GM18499 (cell line): Measurements from ENCODE around the gene CUL1.
"Not testable (repeated sequence)": the region's sequence is repeated elsewhere in the genome, so short reads cannot be mapped to it uniquely, and the experiment has no call there.

Experiments
- ATAC-seq: cut with Tn5 transposase; IDR thresholded peaks from one replicate; pipeline ENCODE4 v1.9.1; 2021; ENCODE audit warnings: moderate number of reproducible peaks; ENCODE audit not compliant: insufficient read depth, unreplicated experiment

The CUL1 gene

GRCh38 chr7:148696787-148697186 is 1.9 kb upstream of the CUL1 start:
- ATAC-seq: no peak

DNA sequence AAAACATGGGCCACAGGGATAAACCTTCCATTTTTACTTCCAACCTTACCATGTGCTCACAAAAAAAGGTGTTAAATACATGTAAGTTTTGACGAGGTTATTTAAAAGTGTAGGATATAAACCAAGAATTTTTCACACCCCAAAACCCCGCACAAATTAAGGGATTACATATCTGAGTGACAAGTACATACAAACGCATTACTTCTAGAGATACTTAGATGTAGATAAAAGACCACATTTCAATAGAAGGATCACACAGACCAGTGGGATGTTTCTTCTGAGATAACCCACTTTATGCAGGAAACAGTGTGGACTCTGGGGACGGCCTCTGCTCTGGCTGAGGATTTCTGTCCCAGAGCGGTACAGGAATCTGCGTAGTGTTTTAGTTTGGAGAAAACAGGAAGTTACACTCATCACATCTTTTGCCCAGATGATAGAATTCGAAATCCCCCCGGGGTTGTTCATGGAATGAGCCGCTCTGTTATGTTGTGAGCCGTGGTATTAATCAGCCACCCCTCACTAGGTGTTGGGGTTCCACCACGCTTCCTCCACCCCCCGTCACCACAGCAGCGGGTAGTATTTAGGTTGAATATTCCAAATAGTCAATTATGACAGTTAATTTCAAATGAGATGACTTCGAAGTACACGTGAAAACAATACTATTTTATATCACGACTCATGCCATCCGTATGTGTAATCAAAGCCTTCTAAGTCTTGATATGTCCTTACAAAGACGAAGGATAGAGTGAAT is 1.3 kb upstream of the CUL1 start:
- no peak for ATAC-seq

GRCh38 chr7:148698007-148698396 is 701 bp upstream of the CUL1 start:
- ATAC-seq: no peak

- ATAC-seq: peak; percentile 24
Observed at GRCh38 chr7:148699024-148699781, 500 bp downstream of the CUL1 start.

DNA sequence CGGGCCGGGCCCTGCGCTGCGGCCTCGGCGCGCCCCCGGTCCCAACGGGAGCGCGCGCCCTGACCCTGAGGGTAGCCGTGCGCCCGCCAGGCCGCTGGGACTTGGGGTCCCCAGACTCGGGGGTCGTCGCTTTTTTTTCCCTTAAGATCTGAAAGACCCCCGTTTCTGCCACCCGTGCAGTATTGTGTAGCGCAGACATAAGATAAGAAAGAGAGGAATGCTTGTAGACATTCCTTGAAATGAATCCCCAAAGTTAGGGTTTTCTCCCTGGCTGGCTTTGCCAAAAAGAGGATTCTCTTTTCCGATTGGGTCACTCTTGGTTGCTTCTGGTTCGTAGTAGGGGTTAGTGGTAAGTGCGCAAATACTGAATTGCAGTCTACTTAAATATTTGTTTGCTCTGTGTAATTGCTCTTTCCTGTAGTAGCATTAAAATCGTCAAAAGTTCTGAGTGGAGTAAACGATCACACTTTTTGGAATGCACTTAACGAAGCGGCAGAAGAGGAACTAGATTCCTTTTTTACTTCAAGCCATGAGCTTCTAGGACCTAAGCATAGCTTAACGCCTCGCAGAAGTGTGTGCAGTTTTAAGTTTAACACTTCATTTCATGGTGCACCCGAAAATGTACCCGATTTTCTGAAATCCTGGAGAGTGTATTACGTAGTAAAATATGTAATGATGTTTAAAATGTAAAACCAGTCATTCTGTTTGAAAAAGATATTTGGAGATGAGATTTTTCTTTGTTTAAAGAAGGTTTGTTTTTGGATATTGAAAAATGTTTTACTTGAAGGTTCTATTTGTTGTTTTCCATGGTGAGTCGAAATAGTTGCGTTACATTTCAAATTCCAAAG is 1.3 kb downstream of the CUL1 start:
- ATAC-seq: peak; percentile 5

GRCh38 chr7:148700661-148701064 is 2.0 kb downstream of the CUL1 start:
- ATAC-seq: no peak

GRCh38 chr7:148701414-148701813 is 2.7 kb downstream of the CUL1 start:
- no peak for ATAC-seq

DNA sequence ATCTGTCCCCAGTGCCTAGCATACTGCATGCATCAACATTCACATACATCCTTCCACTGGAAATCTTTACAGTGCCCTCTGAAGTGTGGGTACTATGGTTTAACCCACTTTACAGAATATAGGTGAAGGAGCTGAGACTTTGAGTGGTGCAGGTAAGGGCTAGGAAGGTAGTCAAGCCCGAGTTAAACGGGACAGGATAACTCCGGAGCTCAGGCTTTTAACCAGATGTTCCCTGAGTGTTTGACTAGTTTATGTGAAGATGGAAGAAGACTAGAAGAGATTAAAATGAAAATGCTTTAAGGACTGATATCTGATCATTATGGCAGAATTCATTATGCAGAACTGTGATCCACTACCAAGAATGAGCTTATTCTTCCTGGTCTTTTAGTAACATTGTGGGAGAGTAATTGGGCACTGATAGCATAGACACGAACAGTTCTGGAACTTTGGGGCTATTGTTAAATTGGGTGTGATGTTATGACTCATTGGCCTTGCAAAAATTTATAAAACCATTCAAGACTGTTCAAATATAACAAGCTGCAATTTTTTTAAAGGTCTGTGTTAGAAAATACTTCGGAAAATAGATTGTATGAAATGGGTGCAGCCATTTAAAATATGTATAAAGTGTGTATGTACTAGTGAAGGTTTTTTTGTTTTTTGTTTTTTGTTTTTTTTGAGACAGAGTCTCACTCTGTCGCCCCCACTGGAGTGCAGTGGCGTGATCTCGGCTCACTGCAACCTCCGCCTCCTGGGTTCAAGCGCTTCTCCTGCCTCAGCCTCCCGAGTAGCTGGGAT is 4.4 kb downstream of the CUL1 start:
- ATAC-seq: no peak

DNA sequence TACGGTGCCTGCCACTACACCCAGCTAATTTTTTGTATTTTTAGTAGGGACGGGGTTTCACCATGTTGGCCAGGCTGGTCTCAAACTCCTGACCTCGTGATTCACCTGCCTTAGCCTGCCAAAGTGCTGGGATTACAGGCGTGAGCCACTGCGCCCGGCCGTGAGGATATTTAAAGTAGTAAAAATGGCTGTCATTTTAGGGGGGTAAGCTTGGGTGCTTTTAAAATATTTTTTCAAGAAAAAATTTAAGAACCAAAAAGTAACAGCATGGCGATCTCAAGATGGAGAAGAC is 4.9 kb downstream of the CUL1 start:
- not testable (repeated sequence) for ATAC-seq

GRCh38 chr7:148704189-148704588 is 5.5 kb downstream of the CUL1 start:
- ATAC-seq: no peak

DNA sequence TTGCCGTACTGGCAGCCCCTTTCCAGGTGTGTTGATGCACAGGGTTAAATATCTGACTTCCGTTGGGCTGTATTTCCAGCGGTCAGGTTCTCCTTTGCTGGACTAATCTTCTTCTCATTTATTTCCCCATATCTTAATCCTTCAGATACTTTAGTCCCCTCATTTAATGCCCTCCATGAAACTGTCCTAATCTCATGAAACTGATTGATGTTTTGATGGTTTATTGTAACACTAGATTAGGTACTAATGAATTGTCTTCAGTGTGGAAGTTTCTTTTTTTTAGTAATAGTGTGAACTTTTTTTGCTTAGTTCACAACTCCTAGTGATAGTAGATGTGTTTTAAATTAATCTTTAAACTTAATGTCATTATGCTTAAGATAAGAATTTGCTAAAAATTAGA is 6.3 kb downstream of the CUL1 start:
- no peak for ATAC-seq

DNA sequence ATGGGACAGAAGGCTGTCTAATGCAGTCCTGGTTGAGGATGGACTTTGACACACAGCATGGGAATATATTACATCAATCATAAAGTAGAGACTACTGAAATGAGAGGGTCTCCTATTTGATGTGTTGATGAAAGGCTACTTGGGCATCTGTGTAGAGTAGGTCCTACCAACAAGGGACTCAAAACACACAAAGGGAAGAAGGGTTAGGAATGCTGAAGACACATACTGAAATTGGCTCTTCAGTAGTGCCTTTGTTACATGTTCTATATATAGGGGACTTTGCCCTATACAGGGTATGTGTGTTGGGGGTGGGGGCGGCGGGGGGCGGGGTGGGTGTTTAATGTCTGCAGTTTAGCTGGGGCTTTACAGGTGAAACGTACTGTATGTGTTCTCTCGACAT is 7.7 kb downstream of the CUL1 start:
- no peak for ATAC-seq

DNA sequence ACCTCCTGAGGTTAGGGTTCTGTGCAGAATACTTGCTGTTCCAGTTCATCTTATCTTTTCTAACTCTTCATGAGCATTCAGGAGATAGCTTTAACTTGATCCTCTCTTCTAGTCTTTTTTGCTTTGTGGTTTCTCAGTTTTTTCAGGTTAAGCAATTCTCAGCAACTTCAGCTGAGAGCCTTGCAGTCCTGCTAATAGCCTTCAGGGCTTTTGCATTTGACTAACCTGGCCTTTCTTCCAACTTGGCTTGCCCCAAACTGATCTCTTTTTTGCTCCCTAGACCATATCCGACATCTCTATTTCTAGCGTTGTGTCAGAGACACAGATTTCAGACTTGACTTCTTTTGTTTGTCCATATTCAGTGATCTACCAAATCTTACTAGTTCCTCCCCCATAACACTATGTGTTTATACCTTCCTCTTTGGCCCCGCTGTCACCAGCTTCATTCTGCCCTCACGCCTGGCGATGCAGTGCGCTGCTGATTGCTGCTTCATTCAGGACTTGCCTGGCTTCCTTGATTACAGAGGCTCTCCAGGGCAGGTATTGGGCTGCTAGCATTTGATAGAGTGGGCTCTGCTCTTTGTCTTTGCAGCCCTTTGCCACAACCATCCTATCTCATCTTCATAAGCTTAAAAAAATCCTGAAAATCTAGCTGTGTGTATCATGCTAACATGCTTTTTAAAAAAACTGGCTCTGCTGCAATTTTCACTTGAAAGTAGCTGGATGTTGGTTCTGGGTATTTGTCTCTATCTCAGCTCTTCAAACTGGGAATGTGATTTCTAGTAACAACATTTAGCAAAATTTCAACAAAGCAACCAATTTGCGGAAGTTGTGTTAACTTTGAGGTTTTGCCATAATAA is 9.6 kb downstream of the CUL1 start:
- no peak for ATAC-seq

GRCh38 chr7:148709014-148709413 is 10.3 kb downstream of the CUL1 start:
- no peak for ATAC-seq

DNA sequence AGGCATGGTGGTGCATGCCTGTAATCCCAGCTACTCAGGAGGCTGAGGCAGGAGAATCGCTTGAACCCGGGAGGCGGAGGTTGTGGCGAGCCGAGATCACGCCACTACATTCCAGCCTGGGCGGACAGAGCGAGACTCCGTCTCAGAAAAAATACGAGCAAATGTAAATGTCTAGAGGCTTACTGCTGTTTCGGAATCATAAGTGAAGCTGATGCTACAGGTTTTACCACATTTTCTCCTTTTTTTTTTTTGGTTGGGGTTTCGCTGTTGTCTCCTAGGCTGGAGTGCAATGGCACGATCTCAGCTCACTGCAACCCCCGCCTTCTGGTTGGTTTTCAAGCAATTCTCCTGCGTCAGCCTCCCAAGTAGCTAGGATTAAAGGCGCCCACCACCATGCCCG is 11.7 kb downstream of the CUL1 start:
- ATAC-seq: not testable (repeated sequence)

- no peak for ATAC-seq
Observed at GRCh38 chr7:148711191-148712102, 12.7 kb downstream of the CUL1 start.

- ATAC-seq: no peak
Observed at GRCh38 chr7:148712678-148713329, 14.1 kb downstream of the CUL1 start.

DNA sequence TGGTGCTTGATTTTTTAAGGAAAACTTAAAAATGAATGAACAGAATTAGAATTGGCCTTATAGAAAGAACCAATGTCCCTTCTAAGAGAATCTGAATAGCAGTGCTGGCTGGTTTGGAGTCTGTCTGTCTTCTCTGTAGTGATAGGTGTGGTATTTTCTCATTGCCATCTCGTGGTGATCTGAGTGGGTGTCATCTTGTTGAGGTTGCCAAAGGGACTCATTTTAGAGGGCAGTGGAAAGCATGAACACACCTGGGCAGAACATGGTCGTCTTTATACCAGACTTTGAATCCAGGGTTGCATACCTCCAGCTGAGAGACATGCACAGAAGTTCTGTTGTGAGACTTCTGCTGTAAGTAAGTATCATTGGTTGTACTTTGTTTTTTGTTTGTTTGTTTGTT is 15.8 kb downstream of the CUL1 start:
- ATAC-seq: no peak
